WTC11 (cell line): ENCODE data around the gene IL36RN. TPM values are rescaled to one million over a fixed set of nuclear protein-coding genes. Genes with fewer than 3 reads are reported as not detected.

Source experiments
- ATAC-seq: fragments of 200-7000 bp; cut with Tn5 transposase; 2 replicates; pipeline ENCODE4 v1.10.0; 2021; ENCODE audit warnings: mild to moderate bottlenecking, moderate library complexity
- CTCF ChIA-PET: fragments of 300-600 bp; sonication (Branson Sonifier 250); formaldehyde crosslinking; loops from one replicate; lab custom pipeline; 2021; ENCODE audit warnings: antibody characterized with exemption; lab: Charles Lee
- POLR2A ChIA-PET: fragments of 350-600 bp; sonication (Branson Sonifier 250); formaldehyde crosslinking; loops from one replicate; lab custom pipeline; 2021; ENCODE audit warnings: antibody characterized with exemption; lab: Charles Lee
- DNase-seq: peaks from one replicate; pipeline ENCODE4 v3.0.0; 2021; ENCODE audit warnings: low spot score
- H3K27ac Mint-ChIP-seq: 2 replicates; pipeline ENCODE4 v1.8.0; 2021; ENCODE audit warnings: mixed read lengths
- H3K27me3 Mint-ChIP-seq: 2 replicates; pipeline ENCODE4 v1.8.0; 2021; ENCODE audit warnings: low read depth, mild to moderate bottlenecking, moderate library complexity, mixed read lengths
- H3K36me3 Mint-ChIP-seq: 2 replicates; pipeline ENCODE4 v1.8.0; 2021; ENCODE audit warnings: mixed read lengths
- H3K4me1 Mint-ChIP-seq: 2 replicates; pipeline ENCODE4 v1.8.0; 2022; ENCODE audit warnings: mixed read lengths
- H3K4me3 Mint-ChIP-seq: 2 replicates; pipeline ENCODE4 v1.8.0; 2021; ENCODE audit warnings: mild to moderate bottlenecking, moderate library complexity, mixed read lengths
- H3K9me3 Mint-ChIP-seq: 2 replicates; pipeline ENCODE4 v1.8.0; 2021; ENCODE audit warnings: mixed read lengths
- CBFB ChIP-seq: sonication (generic); formaldehyde crosslinking; IDR thresholded peaks from 2 replicates; pipeline ENCODE4 v1.8.1; 2022; ENCODE audit warnings: mild to moderate bottlenecking, low read depth, missing genetic modification reagents
- CREM ChIP-seq: sonication (generic); formaldehyde crosslinking; IDR thresholded peaks from 2 replicates; pipeline ENCODE4 v1.8.1; 2022; ENCODE audit warnings: mild to moderate bottlenecking, missing genetic modification reagents, moderate library complexity
- ELF4 ChIP-seq: sonication (generic); formaldehyde crosslinking; IDR thresholded peaks from 2 replicates; pipeline ENCODE4 v1.8.1; 2022; ENCODE audit warnings: low read depth, mild to moderate bottlenecking, moderate library complexity, missing genetic modification reagents
- EMX1 ChIP-seq: fragments of 250-450 bp; sonication (Bioruptor Pico); IDR thresholded peaks from 2 replicates; pipeline ENCODE4 v1.8.0; 2021; ENCODE audit warnings: mild to moderate bottlenecking
- ERG ChIP-seq: fragments of 250-450 bp; sonication (Bioruptor Pico); IDR thresholded peaks from 2 replicates; pipeline ENCODE4 v1.8.0; 2021; ENCODE audit warnings: mild to moderate bottlenecking
- ETV6 ChIP-seq: sonication (generic); formaldehyde crosslinking; IDR thresholded peaks from 2 replicates; pipeline ENCODE4 v1.8.1; 2022; ENCODE audit warnings: mild to moderate bottlenecking, missing genetic modification reagents
- FOXP1 ChIP-seq: sonication (generic); formaldehyde crosslinking; IDR thresholded peaks from 2 replicates; pipeline ENCODE4 v1.8.0; 2022; ENCODE audit warnings: missing genetic modification reagents, mild to moderate bottlenecking, moderate library complexity, borderline replicate concordance
- FOXP4 ChIP-seq: sonication (generic); formaldehyde crosslinking; IDR thresholded peaks from 2 replicates; pipeline ENCODE4 v1.8.0; 2022; ENCODE audit warnings: mild to moderate bottlenecking, missing genetic modification reagents
- GRHL2 ChIP-seq: fragments of 250-450 bp; sonication (Bioruptor Pico); IDR thresholded peaks from 2 replicates; pipeline ENCODE4 v1.8.0; 2022; ENCODE audit warnings: mild to moderate bottlenecking, moderate library complexity; ENCODE audit not compliant: insufficient replicate concordance, severe bottlenecking
- JAZF1 ChIP-seq: fragments of 250-450 bp; sonication (Bioruptor Pico); IDR thresholded peaks from 2 replicates; pipeline ENCODE4 v1.9.0; 2021; ENCODE audit warnings: moderate library complexity, mild to moderate bottlenecking, inconsistent platforms
- MXD4 ChIP-seq: fragments of 250-450 bp; sonication (Bioruptor Pico); IDR thresholded peaks from 2 replicates; pipeline ENCODE4 v1.8.0; 2021; ENCODE audit warnings: mild to moderate bottlenecking, moderate library complexity, borderline replicate concordance
- NFYB ChIP-seq: sonication (generic); formaldehyde crosslinking; conservative IDR thresholded peaks from 2 replicates; pipeline ENCODE4 v1.8.0; 2022; ENCODE audit warnings: low read depth, missing genetic modification reagents
- NR1H2 ChIP-seq: sonication (generic); formaldehyde crosslinking; IDR thresholded peaks from 2 replicates; pipeline ENCODE4 v1.9.0; 2021; ENCODE audit warnings: mild to moderate bottlenecking, moderate library complexity, missing genetic modification reagents
- OVOL2 ChIP-seq: fragments of 250-450 bp; sonication (Bioruptor Pico); IDR thresholded peaks from 2 replicates; pipeline ENCODE4 v1.9.0; 2021; ENCODE audit warnings: mild to moderate bottlenecking, borderline replicate concordance
- PREB ChIP-seq: sonication (generic); formaldehyde crosslinking; IDR thresholded peaks from 2 replicates; pipeline ENCODE4 v1.8.1; 2022; ENCODE audit warnings: mild to moderate bottlenecking, missing genetic modification reagents, moderate library complexity, borderline replicate concordance
- PRRX2 ChIP-seq: fragments of 250-450 bp; sonication (Bioruptor Pico); IDR thresholded peaks from 2 replicates; pipeline ENCODE4 v1.8.0; 2021; ENCODE audit warnings: mild to moderate bottlenecking
- RELA ChIP-seq: sonication (generic); formaldehyde crosslinking; IDR thresholded peaks from 2 replicates; pipeline ENCODE4 v1.8.1; 2022; ENCODE audit warnings: missing genetic modification reagents, mild to moderate bottlenecking, borderline replicate concordance
- SMAD3 ChIP-seq: sonication (generic); formaldehyde crosslinking; IDR thresholded peaks from 2 replicates; pipeline ENCODE4 v1.8.0; 2022; ENCODE audit warnings: missing genetic modification reagents, mild to moderate bottlenecking, borderline replicate concordance
- SP1 ChIP-seq: sonication (generic); formaldehyde crosslinking; conservative IDR thresholded peaks from 2 replicates; pipeline ENCODE4 v1.8.1; 2022; ENCODE audit warnings: missing genetic modification reagents
- USF2 ChIP-seq: sonication (generic); formaldehyde crosslinking; IDR thresholded peaks from 2 replicates; pipeline ENCODE4 v1.8.1; 2023; ENCODE audit warnings: mild to moderate bottlenecking, missing genetic modification reagents, moderate library complexity
- ZNF121 ChIP-seq: sonication (generic); formaldehyde crosslinking; IDR thresholded peaks from 2 replicates; pipeline ENCODE4 v1.8.0; 2023; ENCODE audit warnings: missing genetic modification reagents
- ZNF219 ChIP-seq: sonication (generic); formaldehyde crosslinking; IDR thresholded peaks from 2 replicates; pipeline ENCODE4 v1.8.0; 2023; ENCODE audit warnings: missing genetic modification reagents, mild to moderate bottlenecking, borderline replicate concordance
- ZNF263 ChIP-seq: sonication (generic); formaldehyde crosslinking; IDR thresholded peaks from 2 replicates; pipeline ENCODE4 v1.8.1; 2022; ENCODE audit warnings: low read depth, mild to moderate bottlenecking, moderate library complexity, missing genetic modification reagents
- ZNF281 ChIP-seq: sonication (generic); formaldehyde crosslinking; IDR thresholded peaks from 2 replicates; pipeline ENCODE4 v1.8.0; 2023; ENCODE audit warnings: mild to moderate bottlenecking, missing genetic modification reagents
- ZNF317 ChIP-seq: sonication (generic); formaldehyde crosslinking; IDR thresholded peaks from 2 replicates; pipeline ENCODE4 v1.8.1; 2023; ENCODE audit warnings: low read depth, mild to moderate bottlenecking, moderate library complexity, missing genetic modification reagents, borderline replicate concordance
- ZNF396 ChIP-seq: fragments of 250-450 bp; sonication (Bioruptor Pico); IDR thresholded peaks from 2 replicates; pipeline ENCODE4 v1.8.0; 2021; ENCODE audit warnings: mild to moderate bottlenecking, moderate library complexity, borderline replicate concordance
- ZNF423 ChIP-seq: fragments of 250-450 bp; sonication (Bioruptor Pico); IDR thresholded peaks from 2 replicates; pipeline ENCODE4 v2.1.2; 2022; ENCODE audit warnings: mild to moderate bottlenecking, moderate library complexity
- total RNA-seq: library from RNA; stranded (reverse); gene quantifications from 3 replicates; pipeline ENCODE4 v1.2.3, GENCODE V29; 2021

The IL36RN gene
- total RNA-seq, 1 experiment from 2014 or later, result not detected

- TF ChIP-seq ELF4 (CRISPR knock-in tag) (no peak), JAZF1 (CRISPR knock-in tag) (no peak), ZNF317 (CRISPR knock-in tag) (no peak), USF2 (CRISPR knock-in tag) (no peak), EMX1 (CRISPR knock-in tag) (no peak)
Observed at GRCh38 chr2:113038291-113038690, 20.7 kb upstream of the IL36RN start (continued).

GRCh38 chr2:113039158-113039557 lies 19.8 kb upstream of the IL36RN start:
- no peak overlapping the region for H3K27ac Mint-ChIP-seq
- H3K36me3 Mint-ChIP-seq, result no peaks in the 10 kb centered on the region
- H3K4me3 Mint-ChIP-seq, result no peak overlapping the region
- ChIA-PET CTCF (no interaction called here), POLR2A (no interaction called here)
- ATAC-seq, result no peak
- peaks cover 8% of the 10 kb centered on the region for H3K27me3 Mint-ChIP-seq
- H3K9me3 Mint-ChIP-seq, result peaks cover 7% of the 10 kb centered on the region; the same call in 1 of the 2 replicates
- DNase-seq, result no peak
- no peak for TF ChIP-seq MXD4 (CRISPR knock-in tag)
- no peak for TF ChIP-seq NFYB (CRISPR knock-in tag)
- TF ChIP-seq PRRX2 (CRISPR knock-in tag), result no peak
- no peak for TF ChIP-seq ZNF423 (CRISPR knock-in tag)
- no peak for TF ChIP-seq ETV6 (CRISPR knock-in tag)
- TF ChIP-seq ERG (CRISPR knock-in tag), result no peak
- TF ChIP-seq NR1H2 (CRISPR knock-in tag), result no peak
- TF ChIP-seq OVOL2 (CRISPR knock-in tag), result no peak
- no peak for TF ChIP-seq USF2 (CRISPR knock-in tag)
- TF ChIP-seq SMAD3 (CRISPR knock-in tag), result no peak
- TF ChIP-seq CBFB, result no peak
- TF ChIP-seq ZNF396 (CRISPR knock-in tag), result no peak
- TF ChIP-seq CREM, result no peak
- no peak for TF ChIP-seq FOXP1 (CRISPR knock-in tag)
- TF ChIP-seq ZNF121 (CRISPR knock-in tag), result no peak
- H3K4me1 Mint-ChIP-seq, result no peaks in the 10 kb centered on the region

- DNase-seq (no peak), ATAC-seq (no peak)
- Mint-ChIP-seq H3K4me3 (no peak overlapping the region), H3K4me1 (no peaks in the 10 kb centered on the region), H3K9me3 (peaks cover 7% of the 10 kb centered on the region; the same call in 1 of the 2 replicates), H3K27ac (no peak overlapping the region), H3K27me3 (peaks cover 7% of the 10 kb centered on the region), H3K36me3 (no peaks in the 10 kb centered on the region)
- CTCF ChIA-PET, result no interaction called here
- POLR2A ChIA-PET, result no interaction called here
- TF ChIP-seq CREM (no peak), ZNF219 (CRISPR knock-in tag) (no peak), GRHL2 (no peak), PREB (CRISPR knock-in tag) (no peak), ZNF281 (no peak), RELA (CRISPR knock-in tag) (no peak), CBFB (no peak), SP1 (no peak), ZNF396 (CRISPR knock-in tag) (no peak), ZNF263 (CRISPR knock-in tag) (no peak), FOXP4 (no peak)
Observed at GRCh38 chr2:113039719-113040118, 19.3 kb upstream of the IL36RN start.
